Muscle layer of colon (tissue), 2 donors: ENCODE results near the gene WDR5B.
"Not testable (repeated sequence)": the region's sequence is repeated elsewhere in the genome, so short reads cannot be mapped to it uniquely, and the experiment has no call there.

Source experiments
- H3K27ac ChIP-seq: one replicate; pipeline ENCODE4 v1.7.0; 2013; ENCODE audit warnings: low read depth, mild to moderate bottlenecking, low read length, moderate library complexity
- H3K27me3 ChIP-seq, 2 donors: one replicate each; pipeline ENCODE4 v1.7.0; 2013; ENCODE audit warnings: low read length in 2 of 2, mild to moderate bottlenecking in 2 of 2; ENCODE audit not compliant: insufficient read depth in 2 of 2, control insufficient read depth in 1 of 2
- H3K36me3 ChIP-seq: one replicate; pipeline ENCODE4 v1.7.0; 2013; ENCODE audit warnings: mild to moderate bottlenecking, low read length; ENCODE audit not compliant: insufficient read depth
- H3K4me1 ChIP-seq: one replicate; pipeline ENCODE4 v1.7.0; 2013; ENCODE audit warnings: mild to moderate bottlenecking, low read length; ENCODE audit not compliant: insufficient read depth
- H3K4me3 ChIP-seq, 2 donors: one replicate each; pipeline ENCODE4 v1.7.0; 2013; ENCODE audit warnings: low read length in 2 of 2, low read depth in 1 of 2, mild to moderate bottlenecking in 1 of 2, moderate library complexity in 1 of 2
- H3K9ac ChIP-seq: one replicate; pipeline ENCODE4 v1.7.0; 2013; ENCODE audit warnings: low read length
- H3K9me3 ChIP-seq: one replicate; pipeline ENCODE4 v1.7.0; 2013; ENCODE audit warnings: mild to moderate bottlenecking, low read length
- donor health status: abdominal sarcoma.
- donor health status: Adenocarcinoma of cecum.

The WDR5B gene

GRCh38 chr3:122390665-122391064 is 25.2 kb downstream of the WDR5B start:
- Histone ChIP-seq H3K27ac (no peak overlapping the region), H3K36me3 (peaks cover 19% of the 10 kb centered on the region), H3K9ac (no peak overlapping the region), H3K4me3 (no peak overlapping the region), H3K4me1 (peaks cover 10% of the 10 kb centered on the region), H3K9me3 (no peaks in the 10 kb centered on the region), H3K27me3 (no peaks in the 10 kb centered on the region)

GRCh38 chr3:122389892-122390291 is 26.0 kb downstream of the WDR5B start:
- H3K4me1 ChIP-seq: peaks cover 14% of the 10 kb centered on the region
- no peaks in the 10 kb centered on the region for H3K27me3 ChIP-seq
- no peak overlapping the region for H3K4me3 ChIP-seq
- H3K27ac ChIP-seq: no peak overlapping the region
- H3K9ac ChIP-seq: no peak overlapping the region
- H3K9me3 ChIP-seq: no peaks in the 10 kb centered on the region
- peaks cover 19% of the 10 kb centered on the region for H3K36me3 ChIP-seq

DNA sequence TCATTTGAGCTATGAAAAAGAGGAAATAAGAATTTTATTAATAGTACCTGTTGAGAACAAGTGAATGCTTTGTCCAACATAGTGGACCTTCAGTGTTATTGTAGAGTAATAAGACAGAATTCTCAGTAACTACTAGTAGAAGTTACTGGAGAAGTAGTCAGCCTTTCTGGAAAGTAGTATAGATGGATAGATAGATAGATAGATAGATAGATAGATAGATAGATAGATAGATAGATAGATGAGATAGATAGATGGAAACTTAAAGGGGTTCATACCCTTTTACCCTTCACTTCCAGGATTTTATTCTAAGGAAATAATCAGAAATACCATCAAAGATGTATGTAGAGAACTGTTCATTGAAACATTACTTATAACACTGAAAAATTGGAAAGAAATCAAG is 26.7 kb downstream of the WDR5B start:
- H3K4me1 ChIP-seq: peaks cover 18% of the 10 kb centered on the region
- no peak overlapping the region for H3K9ac ChIP-seq
- no peaks in the 10 kb centered on the region for H3K27me3 ChIP-seq
- no peak overlapping the region for H3K27ac ChIP-seq
- H3K9me3 ChIP-seq: no peaks in the 10 kb centered on the region
- H3K36me3 ChIP-seq: peaks cover 19% of the 10 kb centered on the region
- no peak overlapping the region for H3K4me3 ChIP-seq

DNA sequence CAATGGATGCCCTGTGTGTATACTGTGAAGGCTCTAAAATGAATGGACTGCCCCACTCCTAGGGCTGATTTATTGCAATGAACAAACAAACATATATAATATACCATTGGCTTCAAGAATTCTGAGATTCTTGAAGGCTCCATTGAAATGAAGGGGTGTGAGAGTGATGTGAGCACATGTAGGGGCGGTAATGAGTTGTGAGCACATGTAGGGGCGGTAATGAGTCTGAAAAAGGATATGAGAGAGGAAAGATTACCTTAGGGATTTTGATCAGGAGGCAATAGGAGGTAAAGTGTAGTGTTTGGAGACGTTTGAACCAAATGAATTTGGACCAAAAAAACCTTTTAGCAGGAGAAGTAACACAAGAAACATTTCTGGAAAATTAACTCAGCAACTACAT is 28.2 kb downstream of the WDR5B start:
- Histone ChIP-seq H3K27ac (no peak overlapping the region), H3K27me3 (no peaks in the 10 kb centered on the region), H3K36me3 (peaks cover 19% of the 10 kb centered on the region), H3K4me1 (peaks cover 12% of the 10 kb centered on the region), H3K9ac (no peak overlapping the region), H3K9me3 (no peaks in the 10 kb centered on the region), H3K4me3 (no peak overlapping the region)

DNA sequence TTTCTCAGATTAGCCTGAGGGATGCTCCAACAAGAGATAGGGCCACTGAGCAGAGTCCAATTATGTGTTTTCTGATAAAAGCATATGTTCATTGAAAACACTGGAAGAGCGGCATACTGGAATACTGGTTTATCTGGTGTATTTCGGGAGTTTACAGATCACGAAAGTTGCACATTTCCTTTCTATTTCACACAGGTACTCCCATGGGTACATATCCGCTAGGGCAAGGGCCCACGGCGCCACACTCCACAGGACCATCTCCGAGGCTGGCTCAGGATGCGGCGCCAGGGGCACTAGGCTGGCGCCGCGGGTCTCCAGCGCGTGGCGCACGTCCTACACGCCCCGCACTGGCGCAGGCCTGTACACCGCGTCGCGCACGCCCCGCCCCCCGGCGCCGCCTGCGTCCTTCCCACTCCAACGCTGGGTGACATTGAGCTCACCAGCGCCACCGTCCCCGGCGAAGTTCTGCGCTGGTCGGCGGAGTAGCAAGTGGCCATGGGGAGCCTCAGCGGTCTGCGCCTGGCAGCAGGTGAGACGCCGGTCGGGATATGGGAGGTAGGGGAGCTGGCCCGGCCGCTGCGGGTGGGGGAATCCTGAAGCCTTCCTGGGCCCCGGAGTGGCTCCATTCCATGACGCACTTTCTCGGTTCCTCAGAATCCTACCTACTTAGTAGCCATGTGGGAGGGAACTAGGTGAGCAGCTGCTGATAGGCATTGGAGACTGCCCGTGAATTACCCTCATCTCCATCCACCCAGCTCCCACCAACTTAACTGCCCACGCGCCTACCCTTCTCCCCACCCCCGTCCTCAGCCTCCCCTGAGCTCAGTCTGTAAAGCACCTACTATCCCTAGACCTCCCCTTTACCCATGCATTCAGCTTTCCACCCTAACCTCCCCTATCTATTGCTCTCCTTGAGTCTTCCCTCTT is 31.8 kb downstream of the WDR5B start, which contains the start of gene FAM162A:
FAM162A (plus strand) TSS at position 412 of the 927 bp plus-strand sequence; CDS start at position 496, 84 bp downstream.
- Histone ChIP-seq H3K9ac (peak within 1 kb of the TSS; percentile 79), H3K36me3 (peaks cover 19% of the 10 kb centered on the region), H3K27me3 (no peaks in the 10 kb centered on the region)

GRCh38 chr3:122382888-122383666 is 32.8 kb downstream of the WDR5B start, which contains the start of gene MIX23:
Gene MIX23, minus strand, starts transcription at chr3:122383231. Its CDS starts 7 bp downstream, at chr3:122383224.
- H3K27ac ChIP-seq: peak within 1 kb of the TSS; percentile 98
- H3K4me1 ChIP-seq: peaks cover 18% of the 10 kb centered on the region
- H3K36me3 ChIP-seq: peaks cover 19% of the 10 kb centered on the region
- H3K9ac ChIP-seq: peak within 1 kb of the TSS; percentile 79
- peak within 1 kb of the TSS; percentile 57 to 83 for H3K4me3 ChIP-seq
- H3K9me3 ChIP-seq: no peaks in the 10 kb centered on the region
- no peaks in the 10 kb centered on the region for H3K27me3 ChIP-seq

More for the DNA sequence above, 31.8 kb downstream of the WDR5B start, which contains the start of gene FAM162A:
- H3K4me3 ChIP-seq: peak within 1 kb of the TSS; percentile 57 to 83
- H3K9me3 ChIP-seq: no peaks in the 10 kb centered on the region
- H3K4me1 ChIP-seq: peaks cover 18% of the 10 kb centered on the region
- peak within 1 kb of the TSS; percentile 98 for H3K27ac ChIP-seq

DNA sequence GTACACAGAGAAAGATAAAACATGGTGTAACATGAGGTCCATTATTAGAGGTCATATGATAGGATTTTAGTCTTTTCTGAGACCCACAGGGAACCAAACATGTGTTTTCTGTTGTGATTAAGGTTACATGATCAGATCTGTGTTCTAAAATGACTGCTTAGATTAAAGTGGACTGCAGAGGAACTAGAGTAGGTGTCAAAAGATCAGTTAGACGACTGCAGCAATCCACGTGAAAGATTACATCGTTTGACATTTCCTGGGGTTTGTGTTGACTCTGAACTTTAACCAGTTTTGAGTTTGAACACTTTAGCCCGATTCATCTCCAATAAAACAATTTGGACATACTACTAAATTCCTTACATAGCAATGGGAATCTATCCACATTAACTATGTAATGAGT is 37.9 kb downstream of the WDR5B start:
- no peak overlapping the region for H3K9ac ChIP-seq

DNA sequence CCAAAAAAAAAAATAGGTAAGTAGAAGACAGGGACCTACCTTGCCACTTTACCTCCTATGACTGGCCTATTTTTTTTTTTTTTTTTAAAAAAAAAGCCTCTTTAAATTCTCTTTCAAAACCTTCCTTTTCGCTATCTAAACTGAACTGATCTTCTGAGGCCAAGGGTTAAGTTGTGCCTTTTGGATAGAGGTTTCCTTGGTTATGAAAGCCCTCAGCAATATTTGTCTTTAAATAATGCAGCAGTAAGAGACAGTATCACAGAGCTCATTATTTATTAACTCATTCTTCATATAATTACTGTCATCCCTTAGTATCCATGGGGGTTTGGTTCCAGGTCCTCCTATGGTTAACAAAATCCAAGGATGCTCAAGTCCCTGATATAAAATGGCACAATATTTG is 41.8 kb downstream of the WDR5B start:
- Histone ChIP-seq H3K4me3 (no peak overlapping the region), H3K27me3 (no peaks in the 10 kb centered on the region), H3K27ac (no peak overlapping the region), H3K9me3 (no peaks in the 10 kb centered on the region), H3K9ac (no peak overlapping the region), H3K36me3 (peaks cover 7% of the 10 kb centered on the region), H3K4me1 (no peaks in the 10 kb centered on the region)

More for the DNA sequence above, 37.9 kb downstream of the WDR5B start:
- Histone ChIP-seq H3K27me3 (no peaks in the 10 kb centered on the region), H3K27ac (no peak overlapping the region), H3K9me3 (no peaks in the 10 kb centered on the region), H3K4me1 (peaks cover 5% of the 10 kb centered on the region), H3K4me3 (no peak overlapping the region), H3K36me3 (no peaks in the 10 kb centered on the region)

DNA sequence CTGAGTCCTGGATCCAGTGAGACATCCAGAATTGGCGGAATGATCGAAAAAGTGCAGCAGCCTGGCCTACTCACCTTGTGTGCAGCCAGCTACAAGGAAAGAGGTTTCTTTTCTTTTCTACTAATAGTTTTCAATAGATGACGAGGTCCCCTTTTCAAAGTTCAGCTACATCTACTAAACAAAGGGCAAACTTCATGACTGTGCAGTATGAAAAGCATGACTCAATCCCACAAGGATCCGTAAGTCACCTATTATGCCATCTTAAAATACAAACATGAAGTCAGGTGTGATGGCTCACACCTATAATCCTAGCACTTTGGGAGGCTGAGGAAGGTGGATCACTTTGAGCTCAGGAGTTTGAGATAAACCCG is 49.5 kb downstream of the WDR5B start:
- Histone ChIP-seq H3K4me1 (no peaks in the 10 kb centered on the region), H3K9ac (no peak overlapping the region), H3K9me3 (no peaks in the 10 kb centered on the region), H3K27me3 (no peaks in the 10 kb centered on the region), H3K27ac (no peak overlapping the region), H3K36me3 (peaks cover 49% of the 10 kb centered on the region), H3K4me3 (no peak overlapping the region)

DNA sequence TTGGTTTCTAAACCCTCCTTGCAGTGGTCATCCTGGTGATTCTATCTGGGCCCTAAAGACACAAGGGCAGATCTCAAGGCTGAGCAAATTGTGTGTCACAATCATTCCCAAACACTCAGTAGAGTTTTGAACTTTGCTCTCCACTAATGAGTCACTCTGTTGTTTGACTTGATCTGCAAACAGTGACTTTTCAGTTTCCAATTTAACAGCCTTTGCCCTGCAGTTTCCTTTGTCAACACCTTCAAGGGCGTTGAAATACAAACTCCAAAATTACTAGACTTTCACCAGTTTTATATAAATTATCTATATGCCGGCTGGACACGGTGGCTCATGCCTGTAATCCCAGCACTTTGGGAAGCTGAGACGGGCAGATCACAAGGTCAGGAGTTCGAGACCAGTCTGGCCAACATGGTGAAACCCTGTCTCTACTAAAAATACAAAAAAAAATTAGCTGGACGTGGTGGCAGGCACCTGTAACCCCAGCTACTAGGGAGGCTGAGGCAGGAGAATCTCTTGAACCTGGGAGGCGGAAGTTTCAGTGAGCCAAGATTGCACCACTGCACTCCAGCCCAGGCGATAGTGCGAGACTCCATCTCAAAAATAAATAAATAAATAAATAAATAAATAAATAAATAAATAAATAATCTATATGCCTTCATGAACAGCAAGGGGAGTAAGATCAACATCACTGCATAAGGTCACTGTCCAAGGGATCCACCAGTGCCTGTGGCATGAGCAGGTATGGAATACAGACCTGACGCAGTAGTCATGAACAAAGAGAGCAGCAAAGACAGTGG is 50.1 kb downstream of the WDR5B start:
- not testable (repeated sequence) for H3K4me1 ChIP-seq, H3K9me3 ChIP-seq, H3K27me3 ChIP-seq, H3K27ac ChIP-seq, H3K4me3 ChIP-seq, H3K9ac ChIP-seq
- peaks cover 49% of the 10 kb centered on the region for H3K36me3 ChIP-seq

GRCh38 chr3:122365073-122365472 is 50.8 kb downstream of the WDR5B start:
- Histone ChIP-seq H3K27ac (no peak overlapping the region), H3K9me3 (no peaks in the 10 kb centered on the region)

More at GRCh38 chr3:122365073-122365472, 50.8 kb downstream of the WDR5B start:
- no peak overlapping the region for H3K9ac ChIP-seq
- H3K27me3 ChIP-seq: no peaks in the 10 kb centered on the region
- H3K4me1 ChIP-seq: no peaks in the 10 kb centered on the region
- no peak overlapping the region for H3K4me3 ChIP-seq
- peaks cover 49% of the 10 kb centered on the region for H3K36me3 ChIP-seq
